GM12872 (cell line): Measurements from ENCODE around the gene WFS1.

ENCODE experiments used
- CTCF ChIP-seq: IDR thresholded peaks from 3 replicates; pipeline ENCODE4 v1.5.1; 2011; ENCODE audit warnings: low read depth, mild to moderate bottlenecking, low read length, moderate library complexity; ENCODE audit not compliant: insufficient read depth

Gene WFS1

GRCh38 chr4:6334203-6334887 is 64.7 kb downstream of the WFS1 start:
- TF ChIP-seq CTCF: no peak

- TF ChIP-seq CTCF: peak; percentile 5; the same call in 1 of the 3 replicates
Measured at GRCh38 chr4:6335040-6335590, 65.5 kb downstream of the WFS1 start.

GRCh38 chr4:6336166-6336565 is 66.5 kb downstream of the WFS1 start:
- no peak for TF ChIP-seq CTCF

- no peak for TF ChIP-seq CTCF
Measured at GRCh38 chr4:6337331-6337935, 67.8 kb downstream of the WFS1 start.

GRCh38 chr4:6338175-6338950 is 68.7 kb downstream of the WFS1 start:
- TF ChIP-seq CTCF: no peak

- TF ChIP-seq CTCF: no peak
Measured at GRCh38 chr4:6338951-6339817, 69.5 kb downstream of the WFS1 start.
